Spleen (tissue), 7 donors: ENCODE results near the gene TIAM1.

Source experiments
- POLR2A ChIP-seq, 3 donors: fragments of 450-650 bp; IDR thresholded peaks; one replicate each; pipeline ENCODE4 v1.5.1; 2017; ENCODE audit warnings: antibody characterized with exemption in 3 of 3, mild to moderate bottlenecking in 1 of 3
- TF ChIP-seq, protein P1 (sequence below), 11 experiments: fragments of 200-600 bp in 7 of 11; fragments of 450-650 bp in 4 of 11; sonication (generic) in 4 of 11; IDR thresholded peaks in 8 of 11; conservative IDR thresholded peaks in 3 of 11; 1 replicate in 7 of 11; 2 replicates in 4 of 11; pipeline versions ENCODE4 v1.4.0 to v1.8.0; 2016 to 2021; ENCODE audit warnings: antibody characterized with exemption in 11 of 11, inconsistent platforms in 4 of 11, mild to moderate bottlenecking in 1 of 11
- donor health status: DM: no; HTN: no; CAD: no; lungs with moderate emphysema.
- donor health status: DM: no; HTN: no; CAD: no.
- donor health status: DM: no; HTN: no; CAD: no.

- TF ChIP-seq, protein P1, sequence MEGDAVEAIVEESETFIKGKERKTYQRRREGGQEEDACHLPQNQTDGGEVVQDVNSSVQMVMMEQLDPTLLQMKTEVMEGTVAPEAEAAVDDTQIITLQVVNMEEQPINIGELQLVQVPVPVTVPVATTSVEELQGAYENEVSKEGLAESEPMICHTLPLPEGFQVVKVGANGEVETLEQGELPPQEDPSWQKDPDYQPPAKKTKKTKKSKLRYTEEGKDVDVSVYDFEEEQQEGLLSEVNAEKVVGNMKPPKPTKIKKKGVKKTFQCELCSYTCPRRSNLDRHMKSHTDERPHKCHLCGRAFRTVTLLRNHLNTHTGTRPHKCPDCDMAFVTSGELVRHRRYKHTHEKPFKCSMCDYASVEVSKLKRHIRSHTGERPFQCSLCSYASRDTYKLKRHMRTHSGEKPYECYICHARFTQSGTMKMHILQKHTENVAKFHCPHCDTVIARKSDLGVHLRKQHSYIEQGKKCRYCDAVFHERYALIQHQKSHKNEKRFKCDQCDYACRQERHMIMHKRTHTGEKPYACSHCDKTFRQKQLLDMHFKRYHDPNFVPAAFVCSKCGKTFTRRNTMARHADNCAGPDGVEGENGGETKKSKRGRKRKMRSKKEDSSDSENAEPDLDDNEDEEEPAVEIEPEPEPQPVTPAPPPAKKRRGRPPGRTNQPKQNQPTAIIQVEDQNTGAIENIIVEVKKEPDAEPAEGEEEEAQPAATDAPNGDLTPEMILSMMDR (IDR thresholded peaks at IDR 0.05 in 8 of 11, conservative IDR thresholded peaks at IDR 0.05 in 3 of 11), result no peak
- TF ChIP-seq POLR2A (IDR thresholded peaks at IDR 0.05), result no peak
Observed at GRCh38 chr21:31342348-31342747, 1.7 kb downstream of the TIAM1 start.
